CD4-positive, alpha-beta T cell treated with Interleukin-4 for 4 hours (primary cell): ENCODE results near the gene TNFRSF4.
"Not testable (repeated sequence)": the region's sequence is repeated elsewhere in the genome, so short reads cannot be mapped to it uniquely, and the experiment has no call there.

Experiments used
- DNase-seq: peaks from one replicate; pipeline ENCODE4 v3.0.0-alpha.2; 2020

TNFRSF4 gene

GRCh38 chr1:1181129-1181937 is 32.6 kb downstream of the TNFRSF4 start:
- no peak for DNase-seq

- DNase-seq, result no peak
Observed at GRCh38 chr1:1179983-1180861, 33.7 kb downstream of the TNFRSF4 start.

GRCh38 chr1:1179346-1179982 is 34.5 kb downstream of the TNFRSF4 start:
- no peak for DNase-seq

- no peak for DNase-seq
Observed at GRCh38 chr1:1178794-1179331, 35.1 kb downstream of the TNFRSF4 start.

- DNase-seq, result no peak
Observed at GRCh38 chr1:1177452-1178206, 36.3 kb downstream of the TNFRSF4 start.

- no peak for DNase-seq
Observed at GRCh38 chr1:1176931-1177330, 37.0 kb downstream of the TNFRSF4 start.

GRCh38 chr1:1176063-1176761 is 37.7 kb downstream of the TNFRSF4 start:
- DNase-seq, result not testable (repeated sequence)

- DNase-seq, result no peak
Observed at GRCh38 chr1:1175221-1176062, 38.5 kb downstream of the TNFRSF4 start.

GRCh38 chr1:1173793-1174415 is 40.0 kb downstream of the TNFRSF4 start, which contains the start of gene TTLL10:
TSS of gene TTLL10 (plus strand) at chr1:1173880. CDS start at chr1:1179216, 5,336 bp downstream.
- DNase-seq, result peak; percentile 69

- DNase-seq, result no peak
Observed at GRCh38 chr1:1173061-1173792, 40.7 kb downstream of the TNFRSF4 start.

GRCh38 chr1:1171546-1172340 is 42.2 kb downstream of the TNFRSF4 start:
- DNase-seq, result peak; percentile 19

GRCh38 chr1:1171161-1171545 is 42.8 kb downstream of the TNFRSF4 start:
- DNase-seq, result no peak

GRCh38 chr1:1170215-1171091 is 43.5 kb downstream of the TNFRSF4 start:
- no peak for DNase-seq

GRCh38 chr1:1169429-1170214 is 44.3 kb downstream of the TNFRSF4 start:
- no peak for DNase-seq

- DNase-seq, result no peak
Observed at GRCh38 chr1:1168451-1169411, 45.2 kb downstream of the TNFRSF4 start.
